ENCODE measurements around the gene SPRR2B. TPM values are rescaled to one million over a fixed set of nuclear protein-coding genes. Genes with fewer than 3 reads are reported as not detected.

The SPRR2B gene
- polyA plus RNA-seq, 1 donor from 2014 or later: not detected

GRCh38 chr1:153072806-153073726 lies 1.7 kb upstream of the SPRR2B start:
- TF ChIP-seq REST (IDR thresholded peaks at IDR 0.05; ENCODE audit: borderline replicate concordance): no peak
- H3K9me3 ChIP-seq (ENCODE audit: low read length): no peaks in the 10 kb centered on the region
- H2AFZ ChIP-seq (ENCODE audit: low read depth, low read length): no peak overlapping the region

GRCh38 chr1:153070243-153070642 lies 1.2 kb downstream of the SPRR2B start:
- Histone ChIP-seq H3K27ac (ENCODE audit: low read length) (no peak overlapping the region), H2AFZ (ENCODE audit: low read depth, low read length) (no peak overlapping the region), H3K9ac (ENCODE audit: low read length) (no peak overlapping the region), H3K27me3 (ENCODE audit: insufficient read depth, low read depth, low read length) (no peaks in the 10 kb centered on the region), H3K9me2 (ENCODE audit: insufficient read depth, low read length) (no peaks in the 10 kb centered on the region), H3F3A (ENCODE audit: insufficient read depth, low read length, poor library complexity, severe bottlenecking) (no peaks in the 10 kb centered on the region), H3K36me3 (ENCODE audit: insufficient read depth, low read length) (no peaks in the 10 kb centered on the region), H3K4me3 (ENCODE audit: low read length) (no peak overlapping the region), H3K9me3 (ENCODE audit: low read length) (no peaks in the 10 kb centered on the region), H3K79me2 (replicated peaks; ENCODE audit: insufficient read depth, low read length) (no peaks in the 10 kb centered on the region), H3K4me2 (ENCODE audit: low read length) (no peak overlapping the region), H4K20me1 (ENCODE audit: insufficient read depth) (no peaks in the 10 kb centered on the region)
- TF ChIP-seq MXI1 (conservative IDR thresholded peaks at IDR 0.05; ENCODE audit: poor library complexity, severe bottlenecking) (no peak), RAD21 (conservative IDR thresholded peaks at IDR 0.05) (no peak), EZH2 (IDR thresholded peaks at IDR 0.05; ENCODE audit: borderline replicate concordance, insufficient read depth, low read length, poor library complexity, severe bottlenecking) (no peak), EP300 (conservative IDR thresholded peaks at IDR 0.05; ENCODE audit: poor library complexity, severe bottlenecking) (no peak), SMC3 (conservative IDR thresholded peaks at IDR 0.05; ENCODE audit: poor library complexity) (no peak), CTCF (IDR thresholded peaks at IDR 0.05; ENCODE audit: poor library complexity, severe bottlenecking) (no peak), POLR2AphosphoS5 (IDR thresholded peaks at IDR 0.05) (no peak), REST (IDR thresholded peaks at IDR 0.05; ENCODE audit: borderline replicate concordance) (no peak), TAF1 (IDR thresholded peaks at IDR 0.05; ENCODE audit: low read depth) (no peak)

More at GRCh38 chr1:153072806-153073726, 1.7 kb upstream of the SPRR2B start:
- Histone ChIP-seq H3K4me2 (ENCODE audit: low read length) (no peak overlapping the region), H3K79me2 (replicated peaks; ENCODE audit: insufficient read depth, low read length) (no peaks in the 10 kb centered on the region), H3K9me2 (ENCODE audit: insufficient read depth, low read length) (no peaks in the 10 kb centered on the region), H3F3A (ENCODE audit: insufficient read depth, low read length, poor library complexity, severe bottlenecking) (no peaks in the 10 kb centered on the region), H3K9ac (ENCODE audit: low read length) (no peak overlapping the region), H3K36me3 (ENCODE audit: insufficient read depth, low read length) (no peaks in the 10 kb centered on the region), H3K27ac (ENCODE audit: low read length) (no peak overlapping the region), H3K27me3 (ENCODE audit: insufficient read depth, low read depth, low read length) (no peaks in the 10 kb centered on the region), H4K20me1 (ENCODE audit: insufficient read depth) (no peaks in the 10 kb centered on the region), H3K4me3 (ENCODE audit: low read length) (no peak overlapping the region)
